G401.6 (cell line): Measurements from ENCODE around the gene SLC2A13.
"Not testable (repeated sequence)": the region's sequence is repeated elsewhere in the genome, so short reads cannot be mapped to it uniquely, and the experiment has no call there.

Experiments
- FAIRE-seq: peaks from 2 replicates; lab custom pipeline; 2012; peaks lifted over from hg19 to GRCh38; lab: Jason Lieb, UNC

SLC2A13 gene

DNA sequence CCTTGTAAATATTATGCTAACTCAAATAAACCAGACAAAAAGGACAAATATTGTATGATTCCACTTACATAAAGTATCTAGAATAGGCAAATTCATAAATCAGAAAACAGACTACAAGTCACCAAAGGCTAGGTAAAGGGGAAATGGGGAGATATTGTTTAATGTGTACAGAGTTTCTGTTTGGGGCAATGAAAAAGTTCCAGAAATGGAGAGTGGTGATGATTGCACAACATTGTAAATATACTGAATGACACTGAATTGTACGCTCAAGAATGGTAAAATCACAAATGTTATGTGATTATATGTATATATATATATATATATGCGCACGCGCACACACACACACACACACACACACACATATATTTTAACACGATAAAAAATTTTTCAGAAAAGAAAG lies 182.5 kb downstream of the SLC2A13 start:
- no peak for FAIRE-seq

DNA sequence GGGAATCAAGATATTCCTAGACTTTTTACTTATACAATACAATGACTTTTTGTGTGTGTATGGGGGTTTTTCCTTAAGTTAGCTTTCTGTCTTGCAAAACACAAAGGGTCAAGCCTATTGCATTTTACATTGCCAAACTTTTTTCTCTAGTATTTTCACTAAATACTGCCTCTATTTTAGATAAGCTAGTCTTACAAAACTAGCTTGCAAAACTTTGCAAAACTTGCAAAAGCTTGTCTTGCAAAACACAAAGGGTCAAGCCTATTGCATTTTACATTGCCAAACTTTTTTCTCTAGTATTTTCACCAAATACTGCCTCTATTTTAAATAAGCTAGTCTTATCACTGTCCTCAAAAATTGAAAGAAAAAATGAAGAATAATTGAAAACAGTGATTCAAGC lies 183.3 kb downstream of the SLC2A13 start:
- FAIRE-seq = peak; percentile 49

DNA sequence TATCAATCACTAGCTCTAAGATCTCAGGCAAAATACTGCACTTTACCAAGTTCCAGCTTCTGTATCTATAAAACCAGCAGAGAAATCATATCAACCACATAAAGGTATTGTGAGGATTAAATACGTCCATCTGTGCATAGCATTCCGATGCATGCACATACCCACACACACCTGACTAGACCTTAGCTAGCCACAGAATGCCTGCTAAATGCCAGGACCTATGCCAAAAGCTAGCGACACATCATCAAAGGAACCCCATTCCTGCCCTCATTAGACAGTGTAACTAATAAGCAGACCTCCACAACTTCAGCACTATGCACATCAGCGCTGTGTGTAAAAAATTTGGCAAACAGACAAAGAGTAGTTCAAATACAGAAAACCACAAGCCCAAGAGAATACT lies 185.2 kb downstream of the SLC2A13 start:
- no peak for FAIRE-seq

DNA sequence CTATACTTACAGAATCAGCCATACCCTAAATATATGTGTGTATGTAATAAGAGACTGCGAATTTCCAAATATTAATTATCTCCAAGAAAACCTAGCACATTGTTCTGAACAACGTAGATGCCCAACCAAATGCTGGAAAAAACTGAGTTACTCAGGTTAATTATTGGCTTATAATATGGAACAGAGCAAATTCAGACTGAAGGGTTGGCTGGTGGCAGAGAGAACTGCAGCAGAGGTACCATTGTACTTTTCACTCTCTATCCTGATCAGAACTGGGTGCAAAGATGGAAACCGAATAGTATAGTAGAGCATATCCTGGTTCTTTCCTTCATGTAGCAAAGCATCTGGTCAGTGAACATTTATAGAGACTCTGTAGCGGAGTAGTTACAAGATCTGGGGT lies 185.7 kb downstream of the SLC2A13 start:
- FAIRE-seq = no peak

DNA sequence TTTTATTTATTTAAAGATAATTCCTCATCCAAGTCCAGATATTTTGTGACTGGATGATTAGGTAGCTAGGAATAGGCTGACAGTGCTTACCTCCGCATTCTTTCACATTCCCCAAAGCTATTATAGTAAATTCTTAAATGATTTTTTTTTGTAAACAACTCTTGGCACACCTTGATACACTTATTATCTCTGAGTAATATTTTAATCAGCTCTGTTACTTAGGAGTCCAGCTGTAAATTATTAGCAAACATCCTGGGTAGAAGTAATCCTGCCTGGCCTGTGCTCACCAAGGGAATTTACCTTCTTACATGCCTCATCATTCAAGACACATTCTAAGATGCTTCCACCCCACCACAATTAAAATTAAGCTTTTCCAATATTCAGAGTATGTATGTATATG lies 186.1 kb downstream of the SLC2A13 start:
- FAIRE-seq = no peak

DNA sequence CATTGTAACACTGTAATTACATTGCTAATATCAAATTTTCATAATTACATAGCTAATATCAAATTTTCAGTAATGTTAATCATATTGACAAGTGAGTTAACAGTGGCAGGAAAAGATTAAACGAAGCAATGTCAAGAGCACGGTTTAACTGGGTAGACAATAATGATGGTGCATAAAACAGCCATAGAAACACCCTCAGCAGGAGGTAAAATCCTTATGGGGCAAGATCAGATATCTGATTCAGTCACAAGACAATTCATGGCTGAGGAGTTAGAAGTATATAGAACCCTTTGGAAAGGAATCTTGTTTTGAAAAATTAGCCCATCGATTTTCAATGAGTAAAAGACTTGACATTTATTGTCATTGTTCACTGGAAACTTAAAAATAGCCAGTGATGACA lies 190.6 kb downstream of the SLC2A13 start:
- FAIRE-seq = no peak

DNA sequence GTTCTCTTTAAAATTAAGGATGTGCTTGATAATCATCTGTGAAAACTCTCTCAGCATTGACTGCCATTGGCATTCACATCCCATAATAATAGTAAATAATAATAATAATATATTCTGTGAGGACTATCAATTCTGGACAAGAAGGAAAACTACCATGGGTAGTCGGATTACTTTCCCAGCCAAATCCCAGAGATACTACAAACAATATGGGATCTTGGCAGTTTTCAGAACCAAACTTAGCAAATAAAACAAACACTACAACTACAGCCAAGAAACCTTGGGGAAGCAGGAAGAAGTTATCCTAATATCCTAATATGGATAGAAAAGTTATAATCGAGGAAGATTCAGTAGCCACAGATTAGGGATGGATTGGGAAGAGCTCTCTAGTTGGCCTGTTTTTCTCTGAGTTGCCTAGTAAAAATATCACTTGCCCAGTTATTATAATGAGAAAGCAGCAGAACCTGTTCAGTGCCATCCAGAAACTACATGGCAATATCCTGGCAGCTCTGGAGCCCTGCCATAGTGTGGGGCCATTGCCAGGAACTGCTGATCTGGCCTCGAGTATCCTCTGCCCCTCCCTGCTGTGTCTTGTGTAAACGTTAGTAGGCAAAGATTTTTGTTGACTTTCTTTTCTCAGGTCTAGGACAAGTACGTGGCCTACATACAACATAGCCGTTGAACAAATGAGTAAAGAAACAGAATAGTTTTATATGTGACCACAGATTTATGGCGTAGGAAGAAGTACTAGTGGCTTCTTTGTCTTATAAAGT lies 193.5 kb downstream of the SLC2A13 start:
- no peak for FAIRE-seq

DNA sequence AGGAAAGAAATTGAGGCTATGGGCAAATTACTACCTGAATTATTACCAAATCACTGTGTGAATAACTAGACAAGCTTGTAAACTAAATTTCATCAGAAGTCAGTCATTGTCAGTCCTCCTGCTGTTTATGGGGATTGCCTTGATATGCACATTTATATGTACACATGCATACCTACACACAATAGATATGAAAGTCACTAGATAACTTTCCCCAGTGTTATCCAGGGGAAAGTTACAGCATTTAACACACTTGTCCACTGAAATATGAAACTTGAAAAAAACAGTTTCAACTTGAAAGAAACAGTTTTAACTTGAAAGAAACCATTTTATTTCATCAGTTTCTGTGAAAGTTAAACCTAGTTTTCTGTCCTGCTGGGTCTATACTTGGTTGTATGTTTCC lies 199.6 kb downstream of the SLC2A13 start:
- FAIRE-seq = no peak

DNA sequence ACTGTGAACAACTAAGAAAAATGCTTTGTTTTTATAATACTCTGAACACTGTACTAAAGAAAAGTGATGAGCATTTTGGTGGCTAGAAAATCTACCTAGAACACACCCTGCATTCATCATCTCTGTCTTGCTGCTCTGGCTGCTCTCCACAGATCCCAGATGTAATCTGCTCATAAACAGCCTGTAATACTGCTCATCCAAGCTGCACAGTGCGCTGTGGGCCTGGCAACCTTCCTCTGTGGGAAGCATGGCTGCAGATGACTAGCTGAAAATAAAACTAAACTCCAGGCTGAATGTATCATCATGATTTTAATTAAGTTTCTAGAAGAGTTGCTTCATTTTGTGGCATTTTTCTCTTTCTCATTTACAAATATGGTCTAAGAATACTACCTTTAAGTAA lies 200.7 kb downstream of the SLC2A13 start:
- FAIRE-seq = no peak

DNA sequence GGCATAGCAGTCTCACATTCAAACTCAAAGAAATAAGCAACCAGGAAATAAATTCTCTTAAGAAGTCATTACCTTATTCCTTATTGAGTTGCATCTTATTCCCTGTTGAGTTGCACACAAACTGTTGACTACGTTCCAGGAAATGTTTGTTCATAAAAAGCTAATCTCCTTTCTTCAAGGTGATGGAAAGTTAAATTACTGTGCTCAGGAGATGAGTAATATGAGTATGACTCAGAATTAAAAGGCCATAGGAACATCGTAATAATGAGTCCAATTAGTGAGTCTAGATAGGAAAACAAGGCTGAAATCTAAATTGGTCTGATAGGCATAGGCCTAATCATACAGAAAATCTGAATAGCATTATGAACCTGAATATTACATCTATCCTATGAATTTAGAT lies 203.1 kb downstream of the SLC2A13 start:
- no peak for FAIRE-seq

DNA sequence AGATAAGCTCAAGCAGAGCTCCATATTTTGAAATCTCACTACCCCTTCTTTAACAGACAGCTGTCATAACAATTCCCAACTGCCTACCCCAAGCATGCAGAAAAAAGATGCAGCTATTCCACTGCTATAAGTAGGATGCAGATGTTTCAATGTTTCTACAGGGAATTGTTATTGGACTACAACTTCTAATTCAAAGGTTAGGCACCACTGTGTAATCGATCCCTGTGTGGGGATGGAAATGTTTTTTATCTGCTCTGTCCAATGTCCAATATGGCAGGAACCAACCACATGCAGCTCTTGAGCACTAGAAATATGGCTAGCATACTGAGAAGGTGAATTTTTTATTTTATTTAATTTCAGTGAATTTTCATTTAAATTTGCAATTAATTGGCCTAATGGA lies 208.6 kb downstream of the SLC2A13 start:
- FAIRE-seq = no peak

DNA sequence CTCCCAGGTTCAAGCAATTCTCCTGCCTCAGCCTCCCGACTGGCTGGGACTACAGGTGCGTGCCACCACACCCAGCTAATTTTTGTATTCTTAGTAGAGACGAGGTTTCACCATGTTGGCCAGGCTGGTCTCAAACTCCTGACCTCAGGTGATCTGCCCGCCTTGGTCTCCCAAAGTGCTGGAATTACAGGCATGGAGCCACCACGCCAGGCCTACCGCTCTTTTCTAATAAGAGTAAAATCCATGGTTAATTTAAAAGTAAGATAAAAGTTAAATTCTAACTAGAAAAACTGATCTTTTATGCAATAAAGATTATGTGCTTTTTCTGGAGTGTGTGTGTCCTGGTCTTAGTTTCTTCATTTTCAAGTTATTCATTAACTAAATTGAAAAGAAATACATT lies 212.5 kb downstream of the SLC2A13 start:
- not testable (repeated sequence) for FAIRE-seq

DNA sequence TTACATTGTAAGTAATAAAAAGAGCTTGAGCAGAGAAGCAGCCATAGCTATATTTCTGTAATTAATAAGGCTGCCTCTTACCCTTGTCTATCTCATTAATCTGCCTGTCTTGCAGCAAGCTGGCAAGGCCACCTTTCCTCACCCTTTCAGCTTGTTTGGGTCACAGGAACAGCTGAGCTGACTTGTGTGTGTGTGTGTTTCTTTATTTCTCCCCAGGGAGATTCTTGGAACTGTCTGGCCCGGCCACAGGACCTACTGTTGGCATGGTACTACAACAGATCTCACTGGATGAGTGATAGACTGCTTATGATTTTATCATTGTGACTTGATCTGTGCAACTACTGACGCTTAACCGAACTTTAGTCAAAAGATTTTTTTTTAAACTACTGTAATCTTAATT lies 213.7 kb downstream of the SLC2A13 start:
- FAIRE-seq = no peak

DNA sequence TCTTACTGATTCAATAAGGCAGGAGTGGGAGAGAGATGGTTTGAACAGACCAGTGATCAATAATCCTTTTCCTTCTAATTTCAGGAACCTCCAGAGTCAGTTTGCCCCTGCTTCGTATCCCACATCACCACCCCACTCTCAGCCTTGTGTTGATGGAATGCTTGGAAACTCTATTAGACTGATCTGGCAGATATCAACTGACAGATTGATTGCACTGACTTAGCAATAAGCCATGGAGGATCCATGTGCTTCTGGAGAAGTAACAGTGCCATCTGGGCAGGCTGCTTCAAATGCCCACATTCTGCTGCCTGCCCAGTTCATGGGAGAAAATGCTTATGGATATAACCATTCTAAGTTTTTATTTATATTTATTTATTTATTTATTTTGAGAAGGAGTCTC lies 218.0 kb downstream of the SLC2A13 start:
- FAIRE-seq = no peak

DNA sequence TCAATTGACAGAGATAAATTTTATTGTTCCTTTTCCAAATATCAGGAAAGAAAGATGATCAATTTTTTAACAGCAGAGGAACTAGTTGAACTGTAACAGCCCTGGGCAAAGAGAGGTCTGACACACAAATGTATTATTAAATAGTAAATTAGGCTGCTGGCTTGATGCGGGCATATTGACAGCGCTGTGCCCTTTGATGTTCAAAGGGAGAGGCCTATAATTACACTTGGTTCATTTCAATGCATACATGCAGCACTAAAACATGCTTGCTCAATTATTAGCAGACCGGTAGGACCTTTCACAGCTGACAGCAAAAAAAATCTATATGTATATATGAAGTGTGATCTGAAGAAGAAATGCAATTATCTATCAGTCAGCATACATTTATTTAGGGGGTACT lies 219.8 kb downstream of the SLC2A13 start:
- FAIRE-seq = no peak

DNA sequence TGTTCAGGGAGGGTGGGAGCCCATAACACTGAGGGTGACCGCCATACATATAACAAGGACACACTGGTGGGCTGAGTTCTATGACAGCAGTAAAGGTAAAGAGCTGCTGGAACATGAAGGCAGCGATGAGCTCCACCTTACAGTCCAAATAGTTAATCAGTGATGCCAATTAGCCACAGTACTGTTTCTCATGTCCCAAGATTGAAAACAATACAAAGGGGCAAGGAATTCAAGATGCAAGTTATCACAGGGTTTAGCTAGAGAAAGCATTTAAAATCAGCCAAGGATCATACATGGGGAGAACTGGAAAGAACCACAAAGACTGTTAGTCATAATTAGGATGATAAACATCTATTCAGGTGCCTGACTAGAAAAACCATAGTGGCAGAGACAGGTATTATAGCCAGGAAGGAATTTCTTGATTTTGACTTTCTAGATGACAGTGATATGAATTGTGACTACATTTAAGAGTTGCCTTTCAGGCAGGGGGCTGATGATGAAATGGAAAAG lies 221.2 kb downstream of the SLC2A13 start:
- no peak for FAIRE-seq

DNA sequence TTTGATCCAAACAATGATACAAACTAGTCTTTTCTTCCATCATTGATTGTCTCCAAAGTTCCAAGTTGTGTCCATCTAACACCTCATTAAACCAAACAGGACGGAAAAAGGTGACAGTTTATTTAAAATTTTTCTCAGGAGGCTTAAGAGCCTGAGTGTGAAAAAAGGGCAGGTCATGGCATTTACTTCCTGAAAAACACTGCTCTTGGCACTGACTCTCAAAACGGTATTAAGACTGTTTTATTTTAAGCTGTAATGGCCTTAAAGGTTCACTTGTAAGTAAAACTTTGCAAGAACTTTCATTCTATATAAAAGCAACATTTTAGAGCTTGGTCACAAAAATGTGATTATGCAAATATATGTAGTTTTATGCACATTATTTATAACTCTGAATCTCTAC lies 222.5 kb downstream of the SLC2A13 start:
- no peak for FAIRE-seq

DNA sequence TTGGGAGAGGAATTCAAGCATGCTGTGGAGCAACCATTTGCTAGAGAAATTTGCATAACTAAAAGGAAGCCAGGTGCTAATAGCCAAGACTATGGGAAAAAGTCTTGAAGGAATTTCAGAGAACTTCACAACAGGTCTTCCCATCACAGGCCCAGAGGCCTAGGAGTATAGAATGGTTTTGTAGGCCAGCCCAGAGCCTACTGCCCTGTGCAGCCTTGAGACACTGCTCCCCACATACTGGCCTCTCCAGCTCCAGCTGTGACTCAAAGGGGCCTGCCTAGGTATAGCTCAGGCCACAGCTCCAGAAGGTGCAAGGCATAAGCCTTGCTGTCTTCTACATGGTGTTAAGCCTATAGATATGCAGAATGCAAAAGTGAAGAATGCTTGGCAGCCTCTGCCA lies 227.1 kb downstream of the SLC2A13 start:
- no peak for FAIRE-seq

DNA sequence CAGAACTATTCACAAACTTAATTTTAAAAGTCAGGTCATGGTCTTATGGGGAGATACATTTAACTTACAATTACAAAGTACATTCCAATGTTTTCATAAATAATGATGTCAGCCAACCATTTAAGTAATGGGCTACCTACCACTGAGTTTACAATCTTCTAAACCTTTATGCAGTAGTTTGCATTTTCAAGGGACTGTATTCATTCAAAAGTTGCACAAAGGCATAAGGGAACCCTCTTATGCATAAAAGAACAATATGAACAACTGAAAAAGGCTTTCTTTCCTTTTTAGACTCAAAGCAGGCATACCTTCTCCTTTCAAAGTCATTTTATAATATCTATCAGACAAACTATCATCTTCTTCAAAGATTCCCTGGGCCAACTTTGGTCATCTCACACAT lies 230.2 kb downstream of the SLC2A13 start:
- no peak for FAIRE-seq

DNA sequence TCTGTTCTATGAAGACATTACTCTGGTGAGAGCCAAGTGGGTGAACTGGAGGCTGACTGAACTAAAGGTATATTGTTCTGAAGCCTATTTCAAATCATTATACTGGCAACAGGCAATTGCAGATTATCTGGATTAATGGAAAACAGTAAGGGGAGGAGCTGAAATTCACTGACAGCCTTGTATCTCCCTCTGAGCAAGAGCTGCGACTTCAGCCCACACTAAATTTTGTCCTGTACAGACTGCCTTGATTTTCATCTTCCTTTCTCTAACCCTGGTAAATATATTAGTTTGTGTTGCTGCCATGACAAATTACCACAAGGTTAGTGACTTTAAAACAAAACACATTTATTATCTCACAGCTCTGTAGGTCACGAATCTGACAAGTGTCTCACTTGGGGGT lies 231.1 kb downstream of the SLC2A13 start:
- no peak for FAIRE-seq

DNA sequence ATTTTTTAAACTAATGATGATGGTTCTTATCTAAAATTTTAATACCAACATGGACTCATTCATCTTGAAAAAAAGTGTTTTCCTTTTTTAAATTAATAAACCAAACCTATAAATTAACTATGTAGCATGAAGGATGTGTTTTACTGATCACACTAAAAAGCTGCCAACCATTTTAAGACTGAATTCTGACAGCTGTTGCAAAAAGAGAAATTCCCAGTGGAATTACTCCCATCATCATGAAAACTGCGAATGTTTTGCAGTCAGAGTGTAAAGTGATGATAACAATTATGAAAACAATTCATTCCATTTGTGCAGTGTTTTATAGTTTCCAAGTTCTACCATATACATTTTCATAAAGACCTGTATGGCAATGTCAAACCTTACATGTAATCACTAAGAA lies 232.8 kb downstream of the SLC2A13 start:
- no peak for FAIRE-seq

DNA sequence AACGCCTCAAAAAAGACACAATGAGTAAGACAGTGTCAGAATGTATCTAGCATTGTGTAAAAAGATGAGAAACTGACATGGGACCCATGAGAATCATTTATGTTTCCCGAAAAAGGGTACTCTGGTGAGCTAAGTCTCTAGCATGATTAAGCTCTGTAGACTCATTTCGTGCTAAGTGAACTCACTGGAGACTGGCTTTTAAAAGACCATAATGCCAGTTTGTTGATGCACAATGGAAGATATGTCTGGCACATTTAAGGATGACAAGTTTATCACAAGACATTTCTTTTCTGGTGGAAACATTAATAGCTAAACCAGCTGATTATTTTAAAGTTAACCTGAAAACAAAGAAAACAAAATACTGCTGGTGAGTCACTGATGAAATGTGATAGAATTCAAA lies 233.5 kb downstream of the SLC2A13 start:
- FAIRE-seq = no peak

DNA sequence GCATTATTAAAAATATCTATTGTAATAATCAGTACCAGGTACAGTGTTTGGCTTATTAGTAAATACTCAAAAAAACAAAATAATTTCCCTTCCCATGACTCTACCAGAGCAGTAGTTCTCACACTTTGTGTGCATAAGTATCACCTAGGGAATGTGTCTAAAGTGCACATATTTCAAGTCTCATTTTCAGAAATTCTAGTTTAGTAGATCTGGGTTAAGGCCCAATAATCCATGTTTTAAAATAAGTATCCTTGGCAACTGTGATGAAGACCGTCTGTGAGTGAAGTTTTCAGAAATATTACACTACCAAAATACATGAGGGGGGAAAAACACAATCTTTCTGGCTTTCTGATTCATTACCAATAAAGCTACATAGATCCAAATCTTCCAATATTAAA lies 237.6 kb downstream of the SLC2A13 start:
- no peak for FAIRE-seq

DNA sequence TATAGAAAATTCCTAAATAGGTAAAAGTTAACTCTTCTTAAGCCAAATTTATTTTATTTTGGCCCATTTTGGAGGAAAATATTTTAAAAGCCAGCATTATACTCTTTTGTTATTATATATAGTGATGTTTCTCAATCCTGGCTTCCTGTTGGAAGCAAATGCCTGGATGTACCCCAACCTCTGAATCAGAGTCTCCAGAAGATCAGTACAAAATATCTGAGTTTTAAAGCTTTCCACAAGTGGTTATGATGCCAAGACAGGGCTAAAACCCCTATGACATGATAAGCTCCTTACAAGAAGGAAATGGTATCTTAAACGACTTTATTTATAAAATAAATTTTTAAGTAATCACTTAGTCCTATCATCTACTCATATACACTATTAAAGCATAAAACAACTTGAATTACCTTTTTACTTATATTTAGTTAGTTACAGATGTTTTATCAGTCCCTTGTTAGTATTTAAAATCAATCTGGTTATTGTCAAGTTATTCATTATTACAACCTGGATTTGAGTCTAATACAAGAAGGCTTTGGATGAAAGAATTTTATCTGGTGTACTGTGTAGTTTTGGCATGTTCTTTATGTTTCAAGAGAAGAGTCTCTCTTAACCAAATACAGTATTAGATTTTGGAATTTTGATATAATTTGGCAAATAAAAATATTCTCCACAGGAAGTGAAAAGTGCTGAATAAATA lies 238.1 kb downstream of the SLC2A13 start:
- no peak for FAIRE-seq
